Stimulated activated CD8-positive, alpha-beta memory T cell treated with anti-CD3 and anti-CD28 coated beads, Interleukin-7, amount 100 ng/mL, for 4 hours (primary cell): ENCODE data around the gene RDH8.
A peak's percentile ranks its signal among the peaks of the same experiment; 100 is the strongest.
"Not testable (repeated sequence)": the region's sequence is repeated elsewhere in the genome, so short reads cannot be mapped to it uniquely, and the experiment has no call there.

Experiments used
- DNase-seq, 2 donors: peaks; one replicate each; pipeline ENCODE4 v3.0.0-alpha.2; 2020; ENCODE audit warnings: low read depth in 2 of 2

The RDH8 gene

GRCh38 chr19:10005632-10006334 lies 7.5 kb upstream of the RDH8 start:
- DNase-seq, result no peak

GRCh38 chr19:10006335-10006708 lies 7.0 kb upstream of the RDH8 start:
- peak in 1 of 2 donors; percentile 22 for DNase-seq

- DNase-seq, result no peak
These were observed 6.4 kb upstream of the RDH8 start for GRCh38 chr19:10006752-10007323.

GRCh38 chr19:10007371-10008183 lies 5.7 kb upstream of the RDH8 start:
- DNase-seq, result no peak

- DNase-seq, result no peak
These were observed 5.0 kb upstream of the RDH8 start for GRCh38 chr19:10008184-10008765.

GRCh38 chr19:10009714-10010224 lies 3.5 kb upstream of the RDH8 start:
- peak in 1 of 2 donors; percentile 28 for DNase-seq

GRCh38 chr19:10010247-10010691 lies 3.0 kb upstream of the RDH8 start, which contains the start of gene COL5A3:
COL5A3 (minus strand) TSS chr19:10010504; CDS start chr19:10010385, 119 bp downstream.
- no peak for DNase-seq

GRCh38 chr19:10010939-10011338 lies 2.3 kb upstream of the RDH8 start:
- DNase-seq, result no peak

GRCh38 chr19:10011974-10012373 lies 1.3 kb upstream of the RDH8 start:
- DNase-seq, result no peak

GRCh38 chr19:10013834-10014618 lies 743 bp downstream of the RDH8 start:
- no peak for DNase-seq

- no peak for DNase-seq
These were observed 5.0 kb downstream of the RDH8 start for GRCh38 chr19:10018263-10018662.

- DNase-seq, result no peak
These were observed 5.5 kb downstream of the RDH8 start for GRCh38 chr19:10018786-10019185.

GRCh38 chr19:10019246-10019645 lies 6.0 kb downstream of the RDH8 start:
- DNase-seq, result no peak

- DNase-seq, result no peak
These were observed 7.6 kb downstream of the RDH8 start for GRCh38 chr19:10020851-10021250.

- DNase-seq, result no peak
These were observed 8.2 kb downstream of the RDH8 start for GRCh38 chr19:10021446-10021845.

GRCh38 chr19:10021863-10022262 lies 8.6 kb downstream of the RDH8 start:
- no peak for DNase-seq

GRCh38 chr19:10023096-10023495 lies 9.8 kb downstream of the RDH8 start:
- DNase-seq, result not testable (repeated sequence)

GRCh38 chr19:10026744-10027143 lies 13.5 kb downstream of the RDH8 start:
- no peak for DNase-seq

GRCh38 chr19:10027158-10027997 lies 14.1 kb downstream of the RDH8 start:
- peak; percentile 21 to 56 for DNase-seq

GRCh38 chr19:10033614-10034013 lies 20.3 kb downstream of the RDH8 start:
- no peak for DNase-seq
